GM23248 (cell line): Measurements from ENCODE around the gene NOS1AP. TPM values are rescaled to one million over a fixed set of nuclear protein-coding genes. Genes with fewer than 3 reads are reported as not detected.

Experiments used
- DNase-seq: peaks from one replicate; pipeline ENCODE4 v3.0.0-alpha.2; 2015
- H2AFZ ChIP-seq: fragments of 200-600 bp; sonication (generic); 2 replicates; pipeline ENCODE4 v1.6.1; 2016; ENCODE audit warnings: antibody characterized with exemption
- H3F3A ChIP-seq: fragments of 200-600 bp; sonication (generic); 2 replicates; pipeline ENCODE4 v1.6.1; 2016; ENCODE audit warnings: mild to moderate bottlenecking, antibody characterized with exemption, mixed run types; ENCODE audit not compliant: insufficient read depth
- H3K27ac ChIP-seq: fragments of 200-600 bp; sonication (generic); 2 replicates; pipeline ENCODE4 v1.5.1; 2016; ENCODE audit warnings: mild to moderate bottlenecking
- H3K27me3 ChIP-seq: fragments of 200-600 bp; sonication (generic); replicated peaks from 2 replicates; pipeline ENCODE4 v1.6.1; 2016; ENCODE audit warnings: mild to moderate bottlenecking; ENCODE audit not compliant: insufficient read depth
- H3K36me3 ChIP-seq: fragments of 200-600 bp; sonication (generic); 2 replicates; pipeline ENCODE4 v1.6.1; 2016; ENCODE audit warnings: low read depth, mild to moderate bottlenecking
- H3K4me1 ChIP-seq: fragments of 200-600 bp; sonication (generic); 2 replicates; pipeline ENCODE4 v1.6.1; 2016; ENCODE audit warnings: mild to moderate bottlenecking; ENCODE audit not compliant: insufficient read depth
- H3K4me2 ChIP-seq: fragments of 200-600 bp; sonication (generic); one replicate; pipeline ENCODE4 v1.6.1; 2016; ENCODE audit warnings: mild to moderate bottlenecking; ENCODE audit not compliant: unreplicated experiment
- H3K4me3 ChIP-seq: fragments of 200-600 bp; sonication (generic); 2 replicates; pipeline ENCODE4 v1.5.1; 2016; ENCODE audit warnings: mild to moderate bottlenecking
- H3K79me2 ChIP-seq: fragments of 200-600 bp; sonication (generic); 2 replicates; pipeline ENCODE4 v1.6.1; 2016; ENCODE audit warnings: mild to moderate bottlenecking; ENCODE audit not compliant: insufficient read depth
- H3K9ac ChIP-seq: fragments of 200-600 bp; sonication (generic); 2 replicates; pipeline ENCODE4 v1.6.1; 2016; ENCODE audit warnings: mild to moderate bottlenecking
- H3K9me2 ChIP-seq: fragments of 200-600 bp; sonication (generic); 2 replicates; pipeline ENCODE4 v1.6.1; 2016; ENCODE audit warnings: mixed run types, mild to moderate bottlenecking, moderate library complexity; ENCODE audit not compliant: insufficient read depth
- H3K9me3 ChIP-seq: fragments of 200-600 bp; sonication (generic); one replicate; pipeline ENCODE4 v1.6.1; 2017; ENCODE audit warnings: low read depth
- H4K20me1 ChIP-seq: fragments of 200-600 bp; sonication (generic); 2 replicates; pipeline ENCODE4 v1.6.0; 2016; ENCODE audit not compliant: insufficient read depth
- EZH2 ChIP-seq: fragments of 200-600 bp; sonication (generic); IDR thresholded peaks from 2 replicates; pipeline ENCODE4 v1.6.1; 2018; ENCODE audit warnings: antibody characterized with exemption, mild to moderate bottlenecking; ENCODE audit not compliant: insufficient read depth, poor library complexity, severe bottlenecking
- EZH2phosphoT487 ChIP-seq: fragments of 200-600 bp; sonication (generic); IDR thresholded peaks from 2 replicates; pipeline ENCODE4 v1.6.1; 2018; ENCODE audit warnings: antibody characterized with exemption, moderate library complexity, mild to moderate bottlenecking, low read depth; ENCODE audit not compliant: insufficient read depth
- WGBS, 2 experiments: methylation state at CpG; one replicate each; pipeline ENCODE4 v1.1.6; 2015 to 2017; ENCODE audit warnings: low lambda C conversion rate in 2 of 2, low coverage in 1 of 2; ENCODE audit errors: missing lambda C conversion rate in 2 of 2; 5-methylcytosine and 5-hydroxymethylcytosine counted together
- in situ Hi-C: fragments of 300-500 bp; cut with MboI; formaldehyde crosslinking; loops from 2 replicates; pipeline ENCODE4 v1.15.0; 2020
- polyA plus RNA-seq: library from polyadenylated mRNA; unstranded; fragments of >200 nt; fragmentation: Nextera tagmentation; extraction: Ambion mirVana; gene quantifications from 2 replicates; pipeline ENCODE4 v1.2.1, GENCODE V29; 2016
- total RNA-seq: library from RNA; depleted of rRNA; stranded (reverse); fragments of >200 nt; shearing (Covaris generic); gene quantifications from 2 replicates; pipeline ENCODE4 v1.2.3, GENCODE V29; 2014

Gene NOS1AP
- total and polyA plus RNA-seq, 2 experiments from 2014 or later, result 0.18 TPM; not detected in 1

DNA sequence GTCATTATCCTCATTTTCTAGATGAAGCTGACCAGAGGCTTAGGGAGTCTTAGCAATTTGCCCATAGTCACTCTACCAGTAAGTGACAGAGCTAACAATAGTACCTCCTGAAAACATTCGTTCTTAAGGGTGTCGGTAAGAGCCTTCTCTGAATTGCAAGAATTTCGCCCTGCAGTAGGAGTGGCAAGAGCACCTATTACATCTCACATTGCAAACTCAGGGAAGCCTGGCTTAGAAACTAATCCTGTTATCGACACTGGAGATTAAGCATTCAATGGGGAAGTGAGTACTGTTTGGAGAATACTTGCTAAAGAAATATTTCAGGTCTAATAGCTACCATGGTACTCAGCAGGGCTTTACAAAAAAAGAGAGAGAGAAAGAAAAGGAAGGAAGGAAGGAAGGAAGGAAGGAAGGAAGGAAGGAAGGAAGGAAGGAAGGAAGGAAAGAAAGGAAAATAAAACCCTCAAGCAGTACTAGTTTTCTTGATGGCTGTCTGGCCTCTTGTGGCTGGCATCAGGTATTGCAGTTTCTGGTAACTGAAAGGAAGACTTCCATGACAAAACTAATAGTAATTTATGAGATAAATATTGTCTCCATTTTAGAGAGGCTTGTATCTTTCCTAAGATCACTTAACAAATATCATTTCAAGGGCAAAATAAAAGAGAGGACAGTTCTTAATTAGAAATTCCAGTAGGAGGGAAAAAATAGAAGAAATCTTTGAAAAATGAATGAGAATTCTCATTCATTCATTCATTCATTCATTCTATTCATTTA is 322.5 kb downstream of the NOS1AP start:
- H3K9me2 ChIP-seq, result no peaks in the 10 kb centered on the region
- in situ Hi-C loops, result no loop called here
- 47 to 50% methylated on average over 4 of the region's 4 CpGs for WGBS, 2 experiments
- TF ChIP-seq EZH2 (no peak), EZH2phosphoT487 (no peak)
- no peaks in the 10 kb centered on the region for H3K9me3 ChIP-seq
- 0 out of 2 replicates have a peak overlapping the region, but pooled peaks have one; percentile 21 for H2AFZ ChIP-seq
- peak; percentile 67 for DNase-seq
- H3K27ac ChIP-seq, result no peak overlapping the region
- H3K36me3 ChIP-seq, result no peaks in the 10 kb centered on the region
- no peaks in the 10 kb centered on the region for H3F3A ChIP-seq
- no peaks in the 10 kb centered on the region for H4K20me1 ChIP-seq
- H3K79me2 ChIP-seq, result no peaks in the 10 kb centered on the region
- no peak overlapping the region for H3K4me2 ChIP-seq
- H3K4me3 ChIP-seq, result no peak overlapping the region
- 0 out of 2 replicates have a peak, but pooled peaks cover 3% of the 10 kb centered on the region for H3K4me1 ChIP-seq
- H3K9ac ChIP-seq, result no peak overlapping the region
- H3K27me3 ChIP-seq, result peaks cover 6% of the 10 kb centered on the region; the same call in 1 of the 2 replicates

DNA sequence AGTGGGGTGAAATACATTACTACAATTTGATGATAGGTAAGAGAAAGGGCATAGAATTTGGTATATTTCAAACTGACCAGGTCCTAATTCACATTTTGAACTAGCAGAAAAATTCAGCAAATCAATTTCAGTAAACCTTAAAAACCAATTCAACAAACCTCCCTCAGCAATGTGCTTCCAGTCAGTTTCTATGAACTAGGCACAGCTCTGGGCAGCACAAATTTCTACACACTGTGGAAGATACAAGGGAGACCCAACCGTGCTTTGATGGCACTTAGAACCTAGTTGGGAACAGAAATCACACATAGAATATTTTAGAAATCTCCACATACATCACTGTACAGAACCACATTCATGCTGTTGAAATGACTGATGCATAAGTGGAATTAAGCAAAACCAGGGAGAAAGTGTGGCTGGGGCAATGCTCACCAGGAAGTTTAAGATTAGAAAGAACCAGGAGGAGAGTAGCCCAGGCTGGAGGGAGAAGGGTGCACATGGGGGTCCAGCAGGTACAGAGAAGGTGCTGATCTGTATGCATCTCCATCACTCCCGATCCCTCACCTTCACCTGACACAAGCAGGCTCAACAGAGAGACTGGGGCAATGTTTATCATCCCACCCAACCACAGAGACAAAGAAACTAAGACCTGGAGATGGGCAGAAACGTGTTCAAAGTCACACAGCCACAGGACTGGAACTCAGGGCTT is 326.9 kb downstream of the NOS1AP start:
- no peaks in the 10 kb centered on the region for H3K9me3 ChIP-seq
- H3K9ac ChIP-seq, result no peak overlapping the region
- no peak for DNase-seq
- H3K79me2 ChIP-seq, result no peaks in the 10 kb centered on the region
- H3K36me3 ChIP-seq, result no peaks in the 10 kb centered on the region
- H3F3A ChIP-seq, result no peaks in the 10 kb centered on the region
- H3K9me2 ChIP-seq, result no peaks in the 10 kb centered on the region
- 0 out of 2 replicates have a peak, but pooled peaks cover 4% of the 10 kb centered on the region for H3K4me1 ChIP-seq
- no peak for TF ChIP-seq EZH2phosphoT487
- no peak for TF ChIP-seq EZH2
- no peak overlapping the region for H3K4me2 ChIP-seq
- no peak overlapping the region for H3K27ac ChIP-seq
- in situ Hi-C loops, result no loop called here
- WGBS, 2 experiments, result 62 to 64% methylated on average over 3 of the region's 3 CpGs
- H3K27me3 ChIP-seq, result no peaks in the 10 kb centered on the region
- no peak overlapping the region for H2AFZ ChIP-seq
- H3K4me3 ChIP-seq, result no peak overlapping the region
- no peaks in the 10 kb centered on the region for H4K20me1 ChIP-seq

DNA sequence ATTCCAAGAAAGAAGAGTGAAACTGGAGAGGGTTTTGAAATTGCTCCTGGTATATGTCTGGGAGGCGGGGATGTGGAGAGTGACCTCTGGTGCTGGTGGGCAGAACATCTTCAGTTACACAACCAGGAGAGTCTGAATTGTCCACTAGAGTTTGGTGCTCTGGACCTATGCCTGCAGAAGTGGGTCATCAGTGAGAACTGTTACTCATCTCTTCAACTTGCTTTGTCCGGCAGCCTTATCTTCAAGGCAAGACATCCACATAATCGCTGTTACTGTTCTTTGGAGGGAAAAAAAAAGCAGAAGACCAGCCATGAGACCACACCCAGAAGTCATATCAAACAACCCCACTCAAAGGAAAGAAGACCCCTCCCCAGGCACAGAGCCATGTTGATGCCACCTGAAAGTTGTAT is 327.6 kb downstream of the NOS1AP start:
- H3K9me3 ChIP-seq, result no peaks in the 10 kb centered on the region
- no peaks in the 10 kb centered on the region for H4K20me1 ChIP-seq
- H3K27me3 ChIP-seq, result no peaks in the 10 kb centered on the region
- no peak overlapping the region for H3K9ac ChIP-seq
- H2AFZ ChIP-seq, result no peak overlapping the region
- in situ Hi-C loops, result no loop called here
- H3K4me3 ChIP-seq, result no peak overlapping the region
- H3K79me2 ChIP-seq, result no peaks in the 10 kb centered on the region
- 34 to 51% methylated on average over 3 of the region's 3 CpGs for WGBS, 2 experiments
- H3K9me2 ChIP-seq, result no peaks in the 10 kb centered on the region
- 0 out of 2 replicates have a peak, but pooled peaks cover 4% of the 10 kb centered on the region for H3K4me1 ChIP-seq
- no peak overlapping the region for H3K27ac ChIP-seq
- H3K4me2 ChIP-seq, result no peak overlapping the region
- TF ChIP-seq EZH2 (no peak), EZH2phosphoT487 (no peak)
- H3K36me3 ChIP-seq, result no peaks in the 10 kb centered on the region
- DNase-seq, result peak; percentile 76
- H3F3A ChIP-seq, result no peaks in the 10 kb centered on the region

DNA sequence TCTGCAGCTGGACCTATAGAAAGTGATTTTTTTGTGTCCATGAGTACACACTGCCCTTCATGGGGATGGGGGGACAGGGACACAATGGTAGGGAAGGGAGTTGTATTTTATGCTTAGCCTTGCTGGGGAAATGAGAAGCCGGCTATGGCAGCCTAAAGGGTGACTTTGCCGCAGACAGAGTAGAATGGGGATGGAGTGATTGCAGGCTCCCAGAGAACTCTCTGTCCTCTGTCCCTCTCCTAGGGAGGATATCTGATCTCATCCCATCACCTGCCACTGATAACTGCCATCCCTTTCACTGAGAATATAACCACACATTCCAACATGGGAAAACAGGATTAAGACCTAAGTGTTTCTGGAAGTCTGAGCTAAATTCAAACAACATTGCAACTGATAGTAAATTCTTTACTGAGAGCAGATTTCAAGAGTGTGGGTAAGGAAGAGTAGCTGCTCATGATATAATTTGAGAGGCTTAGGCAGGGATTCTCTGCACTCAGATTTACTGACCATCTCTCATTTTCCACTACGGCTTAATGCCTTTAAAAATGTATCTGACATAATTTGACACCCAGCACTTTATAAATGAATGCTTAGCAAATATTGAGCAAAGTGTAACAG is 328.6 kb downstream of the NOS1AP start:
- Histone ChIP-seq H3K27me3 (no peaks in the 10 kb centered on the region), H3K9me2 (no peaks in the 10 kb centered on the region), H3K9me3 (no peaks in the 10 kb centered on the region), H3K4me1 (0 out of 2 replicates have a peak, but pooled peaks cover 4% of the 10 kb centered on the region), H3F3A (no peaks in the 10 kb centered on the region), H4K20me1 (no peaks in the 10 kb centered on the region), H3K27ac (no peak overlapping the region), H3K9ac (no peak overlapping the region), H3K4me2 (no peak overlapping the region), H3K4me3 (no peak overlapping the region), H2AFZ (no peak overlapping the region), H3K36me3 (no peaks in the 10 kb centered on the region), H3K79me2 (no peaks in the 10 kb centered on the region)
- no peak for DNase-seq
- no peak for TF ChIP-seq EZH2
- no peak for TF ChIP-seq EZH2phosphoT487
- in situ Hi-C loops, result no loop called here
- WGBS, 2 experiments, result 80 to 86% methylated on average over 3 of the region's 3 CpGs
